GM19468 (cell line): ENCODE data around the gene FAF1.
"Not testable (repeated sequence)": the region's sequence is repeated elsewhere in the genome, so short reads cannot be mapped to it uniquely, and the experiment has no call there.

Source experiments
- ATAC-seq: cut with Tn5 transposase; IDR thresholded peaks from one replicate; pipeline ENCODE4 v1.9.1; 2021; ENCODE audit warnings: mild to moderate bottlenecking, moderate library complexity, moderate number of reproducible peaks; ENCODE audit not compliant: unreplicated experiment; ENCODE audit errors: extremely low read depth

FAF1 gene

GRCh38 chr1:50967416-50968157 lies 7.5 kb upstream of the FAF1 start:
- ATAC-seq = no peak

DNA sequence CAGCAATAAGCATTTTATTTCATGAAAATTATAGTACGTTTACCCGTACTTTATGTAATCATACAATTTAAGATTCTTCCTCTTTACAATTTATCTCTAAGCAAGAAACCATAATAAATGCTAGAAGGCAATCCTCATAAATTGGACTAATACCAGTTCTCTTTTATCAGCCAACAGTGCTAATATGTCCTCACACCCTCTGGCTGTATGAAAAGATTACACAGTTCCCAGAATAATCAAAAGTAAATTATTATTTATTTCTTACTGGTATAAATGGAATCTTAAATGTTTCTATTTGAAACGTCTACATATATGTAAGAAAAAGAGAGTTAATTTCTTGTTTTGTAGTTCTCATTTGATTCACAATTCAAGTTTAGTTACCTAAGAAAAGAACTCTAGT lies 6.9 kb upstream of the FAF1 start:
- no peak for ATAC-seq

DNA sequence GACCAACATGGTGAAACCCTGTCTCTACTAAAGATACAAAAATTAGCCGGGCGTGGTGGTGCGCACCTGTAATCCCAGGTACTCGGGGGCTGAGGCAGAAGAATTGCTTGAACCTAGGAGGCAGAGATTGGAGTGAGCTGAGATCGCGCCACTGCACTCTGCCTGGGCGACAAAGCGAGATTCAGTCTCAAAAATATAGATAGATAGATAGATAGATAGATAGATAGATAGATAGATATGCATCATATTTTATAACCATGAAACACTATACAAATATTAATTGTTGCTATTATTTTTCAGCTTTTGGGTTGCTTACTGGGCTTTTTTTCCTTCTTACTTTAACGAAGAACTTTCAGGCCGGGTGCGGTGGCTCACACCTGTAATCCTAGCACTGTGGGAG lies 4.8 kb upstream of the FAF1 start:
- no peak for ATAC-seq

DNA sequence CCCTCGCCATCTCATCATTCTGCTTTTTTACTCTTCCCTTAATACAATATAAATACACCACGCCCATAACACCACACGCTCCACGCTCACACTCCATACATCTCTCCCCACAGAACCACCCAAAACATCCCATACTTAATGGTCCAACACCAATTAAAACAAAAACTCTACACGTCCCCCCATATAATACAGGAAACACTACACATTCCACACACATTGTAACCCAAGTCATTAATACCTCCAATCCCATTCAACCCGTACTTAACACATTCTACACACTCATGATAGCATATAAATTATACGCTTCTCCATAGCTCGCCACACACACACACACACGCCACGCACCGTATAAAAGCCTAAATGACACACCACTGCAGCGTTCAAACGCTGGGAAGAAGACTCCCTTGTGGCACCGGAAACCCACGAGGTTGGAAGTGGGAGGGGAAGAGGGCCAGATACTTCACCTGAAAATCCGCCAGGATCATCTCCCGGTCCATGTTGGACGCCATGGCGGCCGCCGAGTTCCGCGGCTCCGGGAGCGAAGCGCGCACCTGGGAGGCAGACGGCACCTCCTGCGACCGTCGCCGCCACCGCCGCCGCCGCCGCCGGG lies 659 bp downstream of the FAF1 start:
- ATAC-seq = no peak

DNA sequence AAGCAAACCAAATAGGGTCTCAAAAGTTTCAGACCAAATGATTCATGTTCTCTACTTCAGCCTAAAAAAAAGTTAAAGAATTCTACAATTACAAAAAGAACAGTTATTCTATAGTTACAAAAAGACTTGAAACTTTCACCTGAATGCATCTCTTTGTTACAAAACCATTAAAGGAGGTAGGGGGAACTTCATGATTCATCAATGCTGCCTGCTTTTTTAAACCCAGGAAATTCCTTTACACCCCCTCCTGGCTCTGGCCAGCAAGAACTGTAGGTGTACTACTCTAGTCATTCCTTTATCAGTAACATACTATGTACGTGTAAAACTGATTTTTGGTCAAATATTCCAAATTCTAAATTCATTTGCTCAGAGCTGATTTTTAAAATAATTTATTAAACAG lies 5.0 kb downstream of the FAF1 start:
- ATAC-seq = no peak

- ATAC-seq = not testable (repeated sequence)
Observed at GRCh38 chr1:50952566-50952965, 7.5 kb downstream of the FAF1 start.

- ATAC-seq = no peak
Observed at GRCh38 chr1:50950396-50950795, 9.7 kb downstream of the FAF1 start.

- ATAC-seq = no peak
Observed at GRCh38 chr1:50949286-50949982, 10.6 kb downstream of the FAF1 start.

DNA sequence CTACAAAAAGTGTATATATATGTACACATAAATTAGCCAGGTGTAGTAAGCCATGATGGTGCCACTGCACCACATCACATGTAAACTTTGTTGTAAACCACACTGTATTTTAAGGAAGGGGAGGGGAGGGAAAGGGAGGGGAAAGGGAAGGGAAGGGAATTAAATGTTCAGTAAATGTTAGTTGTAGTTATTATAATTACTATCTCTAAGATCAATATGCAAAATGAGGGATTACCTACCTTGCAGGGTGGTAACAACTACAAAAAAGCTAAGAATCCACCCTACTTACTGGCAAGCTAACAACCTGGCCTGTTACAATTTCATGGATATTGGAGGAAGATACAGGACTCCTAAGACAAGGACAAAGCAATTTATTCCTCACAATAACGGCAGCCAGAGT lies 17.7 kb downstream of the FAF1 start:
- no peak for ATAC-seq

- ATAC-seq = no peak
Observed at GRCh38 chr1:50940291-50940690, 19.8 kb downstream of the FAF1 start.

DNA sequence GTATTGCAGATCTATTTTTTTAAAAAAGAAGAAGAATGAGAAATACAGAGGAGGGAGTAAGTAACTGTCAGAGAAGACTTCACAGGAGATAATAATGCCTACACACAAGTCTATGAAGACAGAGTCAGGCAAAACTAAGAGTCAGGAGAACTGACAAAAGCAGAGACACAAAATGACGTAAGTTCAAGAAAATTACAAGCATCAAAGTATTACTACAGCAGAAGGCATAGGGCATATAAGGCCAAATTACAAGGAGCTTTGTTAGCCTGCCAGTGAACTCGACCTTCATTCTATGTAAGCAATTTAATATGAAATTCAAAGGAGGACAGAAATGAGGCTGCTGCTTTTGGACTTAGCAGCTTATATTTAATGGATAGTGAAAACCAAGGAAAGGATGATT lies 23.7 kb downstream of the FAF1 start:
- ATAC-seq = no peak

- ATAC-seq = not testable (repeated sequence)
Observed at GRCh38 chr1:50935276-50935675, 24.8 kb downstream of the FAF1 start.

- no peak for ATAC-seq
Observed at GRCh38 chr1:50934838-50935237, 25.2 kb downstream of the FAF1 start.

DNA sequence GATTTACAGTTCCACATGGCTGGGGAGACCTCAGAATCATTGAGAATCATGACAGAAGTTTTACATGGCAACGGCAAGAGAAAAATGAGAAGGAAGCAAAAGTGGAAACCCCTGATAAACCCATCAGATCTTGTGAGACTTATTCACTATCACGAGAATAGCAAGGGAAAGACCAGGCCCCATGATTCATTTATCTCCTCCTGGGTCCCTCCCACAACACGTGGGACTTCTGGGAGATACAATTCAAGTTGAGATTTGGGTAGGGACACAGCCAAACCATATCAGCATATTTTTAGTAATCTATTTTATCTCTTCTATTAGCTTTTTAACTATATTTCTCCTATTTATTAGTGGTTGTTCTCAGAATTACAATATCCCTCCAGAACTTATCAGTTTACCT lies 26.3 kb downstream of the FAF1 start:
- ATAC-seq = not testable (repeated sequence)

- not testable (repeated sequence) for ATAC-seq
Observed at GRCh38 chr1:50932043-50932442, 28.0 kb downstream of the FAF1 start.

- ATAC-seq = no peak
Observed at GRCh38 chr1:50930965-50931737, 28.9 kb downstream of the FAF1 start.

DNA sequence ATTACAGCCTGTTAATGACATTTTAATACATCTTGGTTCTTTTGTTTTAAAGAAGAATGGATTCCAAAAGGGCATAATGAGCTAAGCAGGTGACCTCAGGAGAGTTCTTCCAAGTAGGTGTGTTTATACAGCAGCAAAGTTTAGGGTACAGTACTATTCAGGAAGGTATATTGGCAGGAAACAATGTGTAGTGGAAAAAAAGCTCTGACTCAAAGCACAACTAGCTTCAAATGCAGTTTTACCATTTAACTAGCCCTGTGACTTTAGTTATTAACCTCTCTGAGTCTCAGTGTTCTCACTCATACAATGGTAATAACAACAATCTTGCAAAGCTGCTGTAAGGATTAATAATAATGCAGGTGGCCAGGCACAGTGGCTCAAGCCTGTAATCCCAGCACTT lies 29.9 kb downstream of the FAF1 start:
- no peak for ATAC-seq

DNA sequence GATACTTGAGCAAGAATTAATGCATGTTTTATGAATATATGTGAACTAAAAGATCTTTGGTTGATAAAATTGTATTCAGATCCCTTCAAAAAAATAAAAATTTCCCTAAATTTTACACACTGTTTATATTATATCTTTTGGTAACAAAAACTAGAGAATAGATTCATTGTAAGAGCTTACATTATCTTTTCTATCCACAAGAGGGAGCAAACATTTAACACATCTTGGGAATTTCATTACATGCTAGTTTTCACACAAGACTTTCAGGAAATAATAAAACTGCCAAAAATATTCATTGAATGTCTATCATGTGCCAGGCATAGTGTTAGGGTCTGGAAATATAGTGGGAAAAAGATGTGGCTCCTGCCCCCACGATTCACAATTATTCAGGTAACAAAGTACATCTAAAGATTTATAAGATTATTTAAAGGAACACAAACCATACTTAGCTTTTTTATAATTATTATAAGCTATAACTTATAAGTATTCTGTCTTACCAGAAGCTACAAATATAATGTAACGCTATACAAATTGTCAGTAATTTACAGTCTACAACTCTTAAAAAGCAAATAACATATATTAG lies 30.6 kb downstream of the FAF1 start:
- ATAC-seq = no peak

DNA sequence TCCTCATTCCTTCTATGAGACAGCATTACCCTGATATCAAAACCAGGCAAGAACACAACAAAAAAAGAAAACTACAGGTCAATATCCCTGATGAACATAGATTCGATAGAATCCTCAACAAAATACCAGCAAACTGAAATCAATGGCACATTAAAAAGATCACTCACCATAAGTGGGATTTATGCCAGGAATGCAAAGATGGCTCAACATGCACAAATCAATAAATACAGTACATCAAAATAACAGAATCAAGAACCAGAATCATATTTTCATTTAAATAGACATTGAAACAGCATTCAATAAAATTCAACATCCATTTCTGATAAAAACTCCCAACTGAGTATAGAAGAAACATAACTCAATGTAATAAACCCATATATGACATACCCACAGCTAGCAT lies 36.5 kb downstream of the FAF1 start:
- no peak for ATAC-seq

- no peak for ATAC-seq
Observed at GRCh38 chr1:50921029-50921428, 39.0 kb downstream of the FAF1 start.
